ENCODE measurements around the gene FANK1.

GRCh38 chr10:126029999-126030398 lies 133.6 kb downstream of the FANK1 start:
- TF ChIP-seq CTCF (IDR thresholded peaks at IDR 0.05) (no peak), YY1 (IDR thresholded peaks at IDR 0.05; ENCODE audit: low read depth) (no peak), CHD2 (IDR thresholded peaks at IDR 0.05; ENCODE audit: low read length, partially characterized antibody) (no peak), MEF2A (IDR thresholded peaks at IDR 0.05; ENCODE audit: borderline replicate concordance, low read depth) (no peak), GABPA (IDR thresholded peaks at IDR 0.05; ENCODE audit: low read depth) (no peak), REST (IDR thresholded peaks at IDR 0.05; ENCODE audit: low read depth, low read length) (no peak)
- TF ChIP-seq, protein P1, sequence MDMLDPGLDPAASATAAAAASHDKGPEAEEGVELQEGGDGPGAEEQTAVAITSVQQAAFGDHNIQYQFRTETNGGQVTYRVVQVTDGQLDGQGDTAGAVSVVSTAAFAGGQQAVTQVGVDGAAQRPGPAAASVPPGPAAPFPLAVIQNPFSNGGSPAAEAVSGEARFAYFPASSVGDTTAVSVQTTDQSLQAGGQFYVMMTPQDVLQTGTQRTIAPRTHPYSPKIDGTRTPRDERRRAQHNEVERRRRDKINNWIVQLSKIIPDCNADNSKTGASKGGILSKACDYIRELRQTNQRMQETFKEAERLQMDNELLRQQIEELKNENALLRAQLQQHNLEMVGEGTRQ (IDR thresholded peaks at IDR 0.05; ENCODE audit: borderline replicate concordance, low read depth, low read length) = no peak
- TF ChIP-seq, protein P2, sequence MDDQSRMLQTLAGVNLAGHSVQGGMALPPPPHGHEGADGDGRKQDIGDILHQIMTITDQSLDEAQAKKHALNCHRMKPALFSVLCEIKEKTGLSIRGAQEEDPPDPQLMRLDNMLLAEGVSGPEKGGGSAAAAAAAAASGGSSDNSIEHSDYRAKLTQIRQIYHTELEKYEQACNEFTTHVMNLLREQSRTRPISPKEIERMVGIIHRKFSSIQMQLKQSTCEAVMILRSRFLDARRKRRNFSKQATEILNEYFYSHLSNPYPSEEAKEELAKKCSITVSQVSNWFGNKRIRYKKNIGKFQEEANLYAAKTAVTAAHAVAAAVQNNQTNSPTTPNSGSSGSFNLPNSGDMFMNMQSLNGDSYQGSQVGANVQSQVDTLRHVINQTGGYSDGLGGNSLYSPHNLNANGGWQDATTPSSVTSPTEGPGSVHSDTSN (IDR thresholded peaks at IDR 0.05) = no peak
- TF ChIP-seq, protein P3, sequence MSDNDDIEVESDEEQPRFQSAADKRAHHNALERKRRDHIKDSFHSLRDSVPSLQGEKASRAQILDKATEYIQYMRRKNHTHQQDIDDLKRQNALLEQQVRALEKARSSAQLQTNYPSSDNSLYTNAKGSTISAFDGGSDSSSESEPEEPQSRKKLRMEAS (IDR thresholded peaks at IDR 0.05; ENCODE audit: low read depth) = no peak

Data from SK-N-SH (cell line).